HPDE6-E6E7 (cell line): ENCODE results near the gene OTOP2.
A peak's percentile ranks its signal among the peaks of the same experiment; 100 is the strongest.

Experiments
- DNase-seq: peaks from one replicate; pipeline ENCODE4 v3.0.0; 2011; ENCODE audit warnings: missing footprints; ENCODE audit errors: extremely low spot score

Gene OTOP2, protein sequence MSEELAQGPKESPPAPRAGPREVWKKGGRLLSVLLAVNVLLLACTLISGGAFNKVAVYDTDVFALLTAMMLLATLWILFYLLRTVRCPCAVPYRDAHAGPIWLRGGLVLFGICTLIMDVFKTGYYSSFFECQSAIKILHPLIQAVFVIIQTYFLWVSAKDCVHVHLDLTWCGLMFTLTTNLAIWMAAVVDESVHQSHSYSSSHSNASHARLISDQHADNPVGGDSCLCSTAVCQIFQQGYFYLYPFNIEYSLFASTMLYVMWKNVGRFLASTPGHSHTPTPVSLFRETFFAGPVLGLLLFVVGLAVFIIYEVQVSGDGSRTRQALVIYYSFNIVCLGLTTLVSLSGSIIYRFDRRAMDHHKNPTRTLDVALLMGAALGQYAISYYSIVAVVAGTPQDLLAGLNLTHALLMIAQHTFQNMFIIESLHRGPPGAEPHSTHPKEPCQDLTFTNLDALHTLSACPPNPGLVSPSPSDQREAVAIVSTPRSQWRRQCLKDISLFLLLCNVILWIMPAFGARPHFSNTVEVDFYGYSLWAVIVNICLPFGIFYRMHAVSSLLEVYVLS

DNA sequence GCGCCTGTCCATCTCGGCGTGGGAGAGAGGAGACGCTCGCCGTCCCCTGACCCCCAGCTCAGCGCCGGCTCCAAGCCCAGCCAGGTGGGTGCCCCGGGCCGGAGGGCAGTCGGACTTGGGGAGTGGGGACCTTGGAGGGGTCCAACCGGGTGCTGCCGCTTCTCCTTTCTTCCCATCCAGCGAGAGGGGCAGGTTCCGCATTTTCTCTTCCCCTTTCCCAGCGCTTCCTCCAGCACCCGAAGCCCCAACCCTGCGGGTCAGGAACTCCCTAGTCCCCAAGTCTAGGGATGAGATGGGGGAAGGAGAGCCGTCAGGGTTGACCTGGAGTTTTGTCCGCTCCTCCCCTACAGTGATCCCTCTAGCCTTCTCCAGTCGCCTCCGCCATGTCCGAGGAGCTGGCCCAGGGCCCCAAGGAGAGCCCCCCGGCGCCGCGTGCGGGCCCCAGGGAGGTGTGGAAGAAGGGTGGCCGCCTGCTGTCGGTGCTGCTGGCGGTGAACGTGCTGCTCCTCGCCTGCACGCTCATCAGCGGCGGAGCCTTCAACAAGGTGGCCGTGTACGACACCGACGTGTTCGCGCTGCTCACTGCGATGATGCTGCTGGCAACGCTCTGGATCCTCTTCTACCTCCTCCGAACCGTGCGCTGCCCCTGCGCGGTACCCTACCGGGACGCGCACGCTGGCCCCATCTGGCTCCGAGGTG lies at the start of gene OTOP2:
OTOP2 (plus strand) TSS at position 24 of the 699 bp plus-strand sequence; CDS start at position 384, 360 bp downstream.
- DNase-seq, result no peak

DNA sequence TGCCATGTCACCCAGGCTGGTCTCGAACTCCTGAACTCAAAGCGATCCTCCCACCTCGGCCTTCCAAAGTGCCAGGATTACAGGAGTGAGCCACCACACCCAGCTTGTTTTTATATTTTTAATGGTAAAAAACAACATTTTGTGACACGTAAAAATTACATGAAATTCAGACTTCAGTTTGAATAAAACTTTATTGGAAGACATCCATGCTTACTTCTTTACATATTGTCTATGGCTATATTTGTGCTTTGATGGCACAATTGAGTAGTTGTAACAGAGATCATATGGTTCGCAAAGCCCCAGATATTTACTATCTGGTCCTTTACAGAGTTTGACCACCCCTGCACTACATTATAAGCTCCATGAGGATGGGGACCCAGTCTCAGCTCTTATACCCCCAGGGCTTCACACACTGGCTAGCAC lies 49.4 kb upstream of the OTOP2 start:
- DNase-seq, result no peak

DNA sequence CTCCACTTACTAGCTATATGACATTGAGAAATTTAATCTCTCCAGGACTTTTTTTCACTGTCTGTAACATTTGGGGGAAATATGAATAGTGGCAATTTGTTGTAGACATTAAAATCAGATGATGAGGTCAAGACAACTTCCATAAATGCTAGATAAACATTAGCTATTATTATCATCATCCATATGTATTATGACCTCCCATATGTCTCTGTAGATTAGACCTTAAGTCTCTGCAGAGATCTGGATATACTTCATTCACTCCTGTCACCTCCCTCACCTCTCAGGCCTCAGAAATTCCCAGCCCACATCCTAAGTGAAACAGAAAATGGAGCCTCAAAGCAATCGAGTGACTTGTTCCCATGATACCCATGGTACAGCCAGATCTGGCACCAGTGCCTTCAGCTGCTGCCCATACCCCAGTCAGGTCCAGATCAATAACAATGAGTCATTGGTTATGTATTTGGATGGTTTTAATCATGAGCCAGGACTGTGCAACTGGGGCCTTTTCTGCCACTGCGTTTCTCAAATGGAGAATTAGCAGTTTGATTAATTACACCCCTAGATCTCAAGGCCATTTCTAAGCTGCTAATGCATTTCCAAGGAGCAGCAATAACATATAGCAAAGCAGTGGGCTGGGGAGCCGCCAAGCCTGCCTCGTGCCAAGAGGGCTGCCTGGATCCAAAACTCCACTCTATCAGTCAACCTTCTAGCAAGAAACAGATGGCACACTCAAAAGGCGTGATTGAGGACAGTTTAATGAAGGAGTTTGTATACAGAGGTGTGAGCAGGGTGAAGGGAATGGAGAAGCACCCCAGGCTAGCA lies 48.7 kb upstream of the OTOP2 start:
- no peak for DNase-seq

DNA sequence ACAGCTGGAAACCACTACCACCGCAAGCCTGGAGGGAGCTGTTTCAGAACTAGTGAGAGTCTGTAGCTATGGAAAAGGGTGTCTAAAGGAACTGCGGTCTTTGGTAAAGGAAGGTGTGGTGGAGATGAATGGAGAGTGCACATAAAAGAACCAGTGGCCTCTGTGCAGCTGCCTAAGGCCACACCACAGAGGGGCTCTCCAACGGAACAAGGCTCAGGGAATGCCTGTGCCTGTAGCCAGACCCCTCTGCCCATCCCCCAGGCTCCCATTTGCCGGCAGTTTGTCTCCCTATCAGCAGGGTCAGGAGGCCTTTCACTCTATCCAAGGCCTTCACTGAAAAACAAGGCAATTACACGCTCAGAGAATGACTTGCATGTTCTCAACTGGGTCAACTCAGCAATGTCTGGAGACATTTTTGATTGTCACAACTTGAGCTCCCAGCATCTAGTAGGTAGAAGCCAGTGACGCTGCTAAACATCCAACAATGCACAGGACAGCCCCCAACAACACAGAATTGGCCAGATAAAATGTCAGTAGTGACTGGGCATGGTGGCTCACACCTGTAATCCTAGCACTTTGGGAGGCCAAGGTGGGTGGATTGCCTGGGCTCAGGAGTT lies 48.0 kb upstream of the OTOP2 start:
- DNase-seq, result no peak

DNA sequence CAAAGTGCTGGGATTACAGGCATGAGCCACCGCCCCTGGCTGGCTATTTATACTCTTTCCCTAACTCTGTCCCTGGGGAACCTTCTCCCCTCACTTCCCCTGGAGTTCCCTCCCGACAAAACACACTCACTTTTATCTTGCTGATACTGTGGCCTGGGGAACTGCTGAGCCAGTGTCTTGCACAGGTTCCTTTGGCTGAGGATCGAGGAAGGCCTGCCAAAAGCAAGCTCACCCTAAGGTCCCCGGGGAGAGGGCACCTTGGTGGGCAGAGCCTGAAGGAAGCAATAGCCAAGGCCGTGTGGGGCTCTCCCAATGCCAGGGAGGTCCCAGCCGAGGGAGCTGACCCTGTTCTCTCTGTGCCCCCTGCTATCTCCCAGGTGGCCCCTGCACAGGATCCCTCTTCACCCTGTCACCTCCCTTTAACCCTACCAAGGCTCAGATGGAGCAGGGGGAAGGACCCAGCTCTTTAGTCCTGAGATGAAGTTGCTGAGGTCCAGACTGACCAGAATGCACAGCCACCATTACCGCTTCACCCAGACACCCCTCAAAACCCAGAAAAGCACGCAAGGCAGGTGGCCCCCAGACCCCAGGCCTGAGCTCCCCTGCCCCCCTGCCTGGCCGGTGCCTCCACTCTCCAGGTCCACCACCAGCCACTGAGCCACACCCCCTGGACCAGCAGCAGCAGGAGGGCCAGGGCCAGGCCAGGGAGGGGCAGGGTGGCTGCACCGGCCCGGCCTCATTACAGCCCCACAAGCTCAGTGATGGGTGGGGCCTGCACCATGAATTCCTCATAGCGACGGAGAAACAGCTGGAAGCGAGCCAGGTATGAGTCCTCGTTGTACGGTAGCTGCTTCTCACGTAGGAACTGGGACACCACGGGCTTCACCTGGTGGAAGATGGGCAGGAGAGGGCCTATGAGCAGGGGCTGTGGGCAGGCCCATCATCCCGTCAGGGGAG lies 46.2 kb upstream of the OTOP2 start:
- peak; percentile 66 for DNase-seq

DNA sequence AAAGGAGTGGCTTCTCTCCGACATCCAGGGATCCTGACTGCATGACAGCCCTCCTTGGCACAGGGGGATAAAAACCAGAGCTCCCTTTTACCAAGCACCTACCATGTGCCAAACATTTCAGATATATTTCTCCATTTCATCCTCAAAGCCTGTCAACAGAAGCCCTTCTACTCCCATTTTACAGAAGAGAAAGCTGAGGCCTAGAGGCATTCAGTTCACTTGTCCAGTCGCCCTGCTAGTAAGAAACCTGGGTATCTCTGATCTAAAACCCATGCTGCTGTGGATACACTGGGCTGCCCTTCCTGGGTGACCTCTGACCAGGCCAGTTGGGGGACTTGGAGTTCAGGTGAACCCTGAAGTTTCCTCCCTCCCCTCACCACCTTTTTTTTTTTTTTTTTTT lies 45.4 kb upstream of the OTOP2 start:
- DNase-seq, result no peak

DNA sequence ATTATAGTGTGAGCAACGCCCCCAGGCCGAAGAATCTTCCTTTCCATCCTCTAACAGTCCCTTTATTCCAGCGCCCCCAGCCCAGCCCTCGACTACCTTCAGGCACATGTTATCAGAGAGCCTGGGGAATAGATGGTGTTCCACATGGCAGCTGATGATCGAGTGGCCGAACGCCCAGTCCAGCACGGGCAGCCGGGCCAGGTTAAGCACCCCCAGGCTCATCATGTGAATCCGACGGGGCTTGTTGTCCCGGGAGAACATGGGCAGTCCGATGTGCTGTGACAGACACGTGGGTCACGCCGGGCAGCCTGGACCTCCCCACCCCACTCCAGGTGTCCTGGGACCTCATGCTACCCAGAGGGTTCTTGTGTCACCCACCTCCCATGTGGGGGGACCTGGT lies 44.8 kb upstream of the OTOP2 start:
- DNase-seq, result no peak

DNA sequence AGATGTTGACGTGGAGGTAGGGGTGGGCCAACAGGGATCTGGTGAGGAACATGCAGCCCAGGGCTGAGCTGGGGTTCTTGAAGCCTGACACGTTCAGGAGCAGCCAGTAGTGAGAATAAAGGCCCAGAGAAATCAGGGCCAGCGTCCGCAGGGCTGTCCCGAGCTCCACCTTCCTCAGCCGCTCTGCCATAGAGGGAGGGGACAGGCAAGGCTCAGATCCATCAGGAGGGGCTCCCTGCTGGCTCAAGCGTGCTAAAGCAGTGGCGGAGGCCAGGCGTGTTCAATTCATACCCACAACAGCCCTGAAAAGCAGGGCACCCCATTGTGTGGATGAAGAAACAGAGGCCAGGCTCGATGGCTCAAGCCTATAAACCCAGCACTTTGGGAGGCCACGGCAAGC lies 43.0 kb upstream of the OTOP2 start:
- DNase-seq, result no peak

DNA sequence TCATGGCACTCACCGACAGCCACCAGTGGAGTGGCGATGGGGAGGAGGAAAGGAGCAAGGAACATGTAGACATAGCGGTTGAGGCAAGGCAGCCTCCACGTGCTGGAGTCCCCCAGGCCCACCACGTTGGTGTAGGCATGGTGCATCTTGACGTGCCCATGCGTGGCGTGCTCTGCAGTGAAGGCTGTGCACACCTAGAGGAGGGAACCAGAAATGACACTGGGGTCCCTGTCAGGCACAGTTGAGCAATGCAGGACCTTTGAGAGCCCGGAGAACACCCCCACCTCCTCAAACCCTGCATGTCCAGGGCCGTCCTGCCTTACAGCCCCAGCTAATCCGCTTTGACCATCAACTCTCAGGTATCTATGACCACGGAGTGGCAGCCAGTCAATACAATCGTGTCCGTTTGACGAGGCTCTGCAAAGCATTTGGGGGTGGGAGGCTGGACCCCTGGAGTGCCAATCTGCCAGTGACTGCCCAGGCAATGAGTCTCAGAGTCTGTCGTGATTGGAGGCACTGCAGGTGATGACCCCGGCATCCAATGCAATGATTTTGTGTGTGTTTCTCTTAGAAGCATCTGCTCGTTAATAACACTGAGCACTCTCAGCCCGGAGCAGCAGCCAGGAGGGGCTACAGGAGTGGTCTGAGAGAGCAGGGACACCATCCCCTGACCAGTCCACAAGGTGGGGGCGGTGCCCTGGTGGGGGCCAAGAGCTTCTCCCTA lies 41.4 kb upstream of the OTOP2 start:
- DNase-seq, result no peak

DNA sequence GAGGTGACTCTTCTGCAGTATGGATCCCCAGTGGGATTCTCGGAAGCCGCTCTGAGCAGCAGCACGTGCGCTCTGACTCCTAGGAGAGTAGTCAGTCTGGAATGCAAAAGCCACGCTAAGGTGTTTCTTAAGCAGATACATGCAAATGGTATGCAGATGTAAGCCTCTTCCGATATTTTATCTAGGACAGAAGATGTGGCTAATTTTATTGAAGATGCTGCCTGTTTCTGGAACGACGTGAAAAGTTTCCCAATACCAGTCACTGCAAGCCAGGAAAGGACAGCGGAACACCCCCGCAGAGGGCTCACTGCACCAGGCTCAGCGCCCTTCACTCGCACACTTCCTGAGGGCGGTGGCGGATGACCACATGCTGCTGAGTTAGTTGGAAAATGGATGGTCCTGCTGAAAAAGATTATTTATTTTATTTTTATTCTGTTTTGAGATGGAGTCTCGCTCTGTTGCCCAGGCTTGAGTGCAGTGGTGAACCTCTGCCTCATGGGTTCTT lies 40.8 kb upstream of the OTOP2 start:
- no peak for DNase-seq

DNA sequence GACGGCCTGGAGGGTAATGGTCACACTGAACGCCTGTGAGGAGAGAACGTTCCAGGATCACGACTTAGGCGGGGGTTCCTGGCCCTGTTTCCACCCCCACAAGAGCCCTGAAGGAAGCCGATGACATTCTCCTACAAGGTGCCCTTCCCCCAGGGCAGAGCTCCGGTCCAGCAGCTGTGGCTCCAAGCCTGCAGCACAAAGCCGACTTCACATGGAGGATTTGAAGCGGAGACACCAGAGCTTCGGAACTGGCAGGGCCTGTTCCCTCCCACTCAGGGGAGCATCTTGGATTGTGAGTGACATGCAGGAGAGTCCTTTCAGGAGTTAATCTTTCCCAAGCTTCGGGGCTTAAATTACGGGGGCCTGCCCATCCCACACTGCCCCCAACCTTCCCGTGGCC lies 35.6 kb upstream of the OTOP2 start:
- DNase-seq, result no peak

DNA sequence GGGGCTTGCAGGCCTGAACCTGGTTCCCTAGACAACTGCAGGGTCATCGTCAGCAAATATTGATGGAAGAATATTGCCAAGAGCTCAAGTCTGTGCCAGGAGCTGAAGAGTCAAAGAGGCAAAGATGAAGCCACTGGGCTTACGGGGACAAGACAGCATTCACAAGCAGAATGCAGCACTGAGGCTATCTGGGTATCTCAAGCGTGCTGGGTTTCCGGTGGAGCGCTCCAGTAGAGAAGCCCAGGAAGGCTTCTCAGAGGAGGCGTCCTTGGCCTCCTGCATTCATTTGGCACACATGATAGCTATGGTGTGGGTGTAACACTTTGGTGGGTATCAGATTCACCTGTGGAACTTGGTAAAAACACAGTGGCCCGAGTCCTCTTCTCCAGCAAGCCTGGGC lies 33.5 kb upstream of the OTOP2 start:
- no peak for DNase-seq

DNA sequence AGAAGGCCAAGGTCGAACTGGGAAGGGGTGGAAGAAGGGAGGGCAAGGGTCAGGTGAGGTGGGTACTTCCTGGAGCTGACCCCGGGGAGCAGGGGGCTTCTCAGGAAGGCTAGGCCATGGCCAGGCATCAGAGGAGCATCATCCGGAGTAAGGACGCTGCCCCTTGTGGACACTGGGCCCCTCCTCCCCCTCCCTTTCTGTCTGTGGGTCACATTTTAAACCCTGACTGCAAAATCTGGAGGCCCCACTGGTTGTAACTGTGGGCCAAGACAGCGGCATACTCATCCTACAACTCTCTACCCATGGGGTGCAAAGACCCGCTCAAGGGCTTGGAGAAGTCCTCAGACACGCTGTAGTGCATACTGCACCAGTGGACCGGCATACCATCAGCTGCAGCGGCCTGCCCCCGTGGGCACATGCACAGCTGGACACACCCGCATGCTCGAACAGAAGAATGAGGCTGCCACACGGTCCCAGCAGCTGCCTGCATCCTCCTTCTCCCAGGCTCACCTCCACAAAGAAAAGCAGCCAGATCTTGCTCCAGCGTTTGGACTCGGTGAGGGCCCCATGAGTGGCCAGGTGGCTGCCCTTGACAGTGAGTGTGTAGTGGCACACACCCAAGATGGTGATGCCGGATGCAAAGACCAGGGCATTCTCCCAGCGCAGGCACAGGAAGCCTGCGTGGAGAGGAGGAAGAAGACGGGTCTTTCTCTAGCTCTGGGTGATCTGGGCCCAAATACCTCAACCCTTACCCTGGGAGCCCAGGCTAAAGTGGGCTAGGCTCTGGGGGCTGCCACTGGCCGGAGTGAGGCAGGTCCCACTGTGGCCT lies 31.8 kb upstream of the OTOP2 start:
- no peak for DNase-seq

DNA sequence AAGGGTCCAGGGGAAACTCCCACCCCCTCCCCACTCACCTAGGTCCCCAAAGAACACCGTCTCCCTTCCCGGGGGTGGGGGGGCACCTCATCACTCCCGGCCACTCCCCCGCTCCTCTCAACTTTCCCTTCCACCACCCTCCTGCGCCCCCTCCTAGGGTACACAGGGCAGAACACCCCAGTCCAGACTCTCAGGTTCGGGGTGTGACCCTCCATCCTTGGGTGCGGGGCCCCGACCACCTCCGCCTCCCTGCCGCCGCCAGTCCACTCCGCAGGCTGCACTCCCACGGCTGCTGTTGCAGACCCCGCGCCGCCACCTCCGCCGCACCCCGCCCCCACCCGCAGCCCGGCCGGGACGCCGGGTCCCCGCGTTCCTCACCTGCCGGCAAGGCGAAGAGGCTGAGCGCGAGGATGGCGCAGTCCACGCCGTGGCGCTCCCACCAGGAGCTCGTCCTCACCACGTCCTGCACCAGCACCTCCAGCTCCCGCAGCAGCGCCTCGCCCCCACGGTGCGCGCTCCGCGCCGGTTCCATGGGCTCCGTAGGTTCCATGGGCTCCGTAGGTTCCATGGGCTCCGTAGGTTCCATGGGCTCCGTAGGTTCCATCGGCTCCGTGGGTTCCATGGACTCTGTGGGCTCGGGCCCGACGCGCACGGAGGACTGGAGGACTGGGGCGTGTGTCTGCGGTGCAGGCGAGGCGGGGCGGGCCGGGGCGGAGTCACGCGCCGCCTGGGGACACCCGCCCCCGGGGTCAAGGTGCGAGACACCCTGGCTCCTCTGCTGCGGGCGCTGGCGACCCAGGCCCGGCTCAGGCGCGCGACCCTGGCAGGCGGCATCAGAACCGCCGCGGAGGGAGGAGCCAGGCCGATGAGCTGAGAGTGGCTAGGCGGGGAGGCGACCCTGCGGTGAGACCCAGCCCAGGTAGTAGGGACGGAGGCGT lies 30.8 kb upstream of the OTOP2 start, which contains the start of gene FADS6:
FADS6 (minus strand) TSS at position 660 of the 938 bp plus-strand sequence; CDS start at position 622, 38 bp downstream.
- no peak for DNase-seq

DNA sequence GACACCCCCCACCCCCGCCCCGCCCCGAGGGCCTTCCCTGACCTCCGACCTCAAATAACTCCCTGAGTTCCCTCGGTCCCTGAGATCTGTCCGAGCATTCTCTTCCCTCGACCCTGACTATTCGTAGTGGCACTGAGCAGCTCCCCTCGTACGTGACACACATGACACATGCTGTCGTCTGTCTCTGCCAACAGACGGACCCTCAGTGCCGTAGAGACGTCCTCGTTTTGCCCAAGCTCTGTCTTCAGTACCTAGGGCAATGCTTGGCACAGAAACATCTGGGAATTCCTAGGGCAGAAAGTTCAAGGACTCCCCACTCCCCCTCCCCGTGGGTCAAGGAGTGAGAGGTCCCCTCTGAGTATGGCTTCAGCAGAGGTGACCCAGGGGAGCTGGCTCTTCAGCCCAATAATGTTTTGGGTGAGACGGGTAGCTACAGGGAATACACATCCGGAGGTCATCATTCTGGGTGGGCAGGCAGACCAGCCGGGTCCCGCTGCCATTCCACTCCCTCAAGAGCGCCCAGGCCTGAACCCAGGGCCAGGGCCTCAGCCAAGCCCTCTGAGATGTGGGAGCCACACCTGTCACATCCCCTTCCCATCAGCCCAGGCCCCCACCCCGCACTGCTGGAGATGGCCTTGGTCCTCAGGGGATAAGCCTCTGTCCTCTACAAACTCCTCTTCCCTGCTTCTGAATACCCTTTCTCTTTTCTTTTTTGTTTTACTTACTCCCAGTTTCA lies 30.0 kb upstream of the OTOP2 start:
- DNase-seq, result no peak

DNA sequence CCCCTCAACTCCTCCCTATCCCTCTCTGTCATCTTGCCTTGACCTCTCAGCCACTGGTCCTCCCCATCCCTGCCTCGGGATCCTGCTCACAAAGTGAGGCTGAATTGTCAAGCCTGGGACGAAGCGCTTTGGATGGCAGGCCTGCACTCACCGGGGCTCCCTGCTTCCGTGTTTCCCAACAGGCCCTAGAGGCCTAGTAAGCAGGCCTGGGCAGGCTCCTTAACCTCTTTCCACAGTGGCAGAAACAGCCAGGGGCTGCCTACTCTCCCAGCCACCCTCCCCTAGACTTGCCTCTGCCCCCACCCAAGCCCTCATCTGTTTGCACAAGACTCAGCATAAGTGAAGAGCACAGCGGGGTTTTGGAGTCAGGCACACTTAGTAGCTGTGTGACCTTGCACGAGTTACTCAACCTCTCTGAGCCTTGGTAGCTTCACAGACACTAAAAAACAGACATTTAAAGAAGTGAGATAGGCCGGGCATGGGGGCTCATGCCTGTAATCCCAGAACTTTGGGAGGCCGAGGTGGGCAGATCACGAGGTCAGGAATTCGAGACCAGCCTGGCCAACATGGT lies 25.6 kb upstream of the OTOP2 start:
- DNase-seq, result peak; percentile 58
